ENCODE data around the gene PIAS1. TPM values are rescaled to one million over a fixed set of nuclear protein-coding genes. Genes with fewer than 3 reads are reported as not detected.
A peak's percentile ranks its signal among the peaks of the same experiment; 100 is the strongest.

The PIAS1 gene
- total RNA-seq, 3 donors from 2014 or later (not counting 1 experiment from before 2014, with no cell fraction given) = 94.7 to 103 (median 99.2) TPM

- no peaks in the 10 kb centered on the region for H3K4me1 ChIP-seq (ENCODE audit: control insufficient read depth, insufficient read depth, low read length)
- no peak overlapping the region for H3K27ac ChIP-seq (ENCODE audit: low read length)
- peaks cover 48% of the 10 kb centered on the region for H3K36me3 ChIP-seq (ENCODE audit: control insufficient read depth, insufficient read depth, low read length)
- TF ChIP-seq, protein P1, sequence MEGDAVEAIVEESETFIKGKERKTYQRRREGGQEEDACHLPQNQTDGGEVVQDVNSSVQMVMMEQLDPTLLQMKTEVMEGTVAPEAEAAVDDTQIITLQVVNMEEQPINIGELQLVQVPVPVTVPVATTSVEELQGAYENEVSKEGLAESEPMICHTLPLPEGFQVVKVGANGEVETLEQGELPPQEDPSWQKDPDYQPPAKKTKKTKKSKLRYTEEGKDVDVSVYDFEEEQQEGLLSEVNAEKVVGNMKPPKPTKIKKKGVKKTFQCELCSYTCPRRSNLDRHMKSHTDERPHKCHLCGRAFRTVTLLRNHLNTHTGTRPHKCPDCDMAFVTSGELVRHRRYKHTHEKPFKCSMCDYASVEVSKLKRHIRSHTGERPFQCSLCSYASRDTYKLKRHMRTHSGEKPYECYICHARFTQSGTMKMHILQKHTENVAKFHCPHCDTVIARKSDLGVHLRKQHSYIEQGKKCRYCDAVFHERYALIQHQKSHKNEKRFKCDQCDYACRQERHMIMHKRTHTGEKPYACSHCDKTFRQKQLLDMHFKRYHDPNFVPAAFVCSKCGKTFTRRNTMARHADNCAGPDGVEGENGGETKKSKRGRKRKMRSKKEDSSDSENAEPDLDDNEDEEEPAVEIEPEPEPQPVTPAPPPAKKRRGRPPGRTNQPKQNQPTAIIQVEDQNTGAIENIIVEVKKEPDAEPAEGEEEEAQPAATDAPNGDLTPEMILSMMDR (IDR thresholded peaks at IDR 0.05) = peak; percentile 51
- H3K9me3 ChIP-seq (ENCODE audit: control insufficient read depth, insufficient read depth, low read length) = no peaks in the 10 kb centered on the region
- H3K4me3 Mint-ChIP-seq = no peak overlapping the region
- H3K4me3 ChIP-seq (ENCODE audit: low read length) = no peak overlapping the region
- H3K4me1 Mint-ChIP-seq = peaks cover 7% of the 10 kb centered on the region in 2 donors
- WGBS (ENCODE audit: insufficient coverage) = no CpG with 5 or more reads among the region's 4 CpGs
- peak in 1 of 2 donors; percentile 54 for DNase-seq
- ATAC-seq = no peak
- H3K27me3 Mint-ChIP-seq (ENCODE audit: low read depth in 2 of 2) = no peaks in the 10 kb centered on the region
- no peaks in the 10 kb centered on the region for H3K27me3 ChIP-seq (ENCODE audit: control insufficient read depth, insufficient read depth, low read length)
- peaks cover 6% of the 10 kb centered on the region for H3K36me3 Mint-ChIP-seq
- H3K9me3 Mint-ChIP-seq = no peaks in the 10 kb centered on the region
- intact Hi-C loops (cut with micrococcal nuclease) = loop anchor here (1.0 kb wide), 1 partner anchor 292 kb away; no protein-coding TSS in a partner anchor
- no peak overlapping the region for H3K27ac Mint-ChIP-seq
Measured at GRCh38 chr15:68154923-68155559, 100.9 kb downstream of the PIAS1 start.

DNA sequence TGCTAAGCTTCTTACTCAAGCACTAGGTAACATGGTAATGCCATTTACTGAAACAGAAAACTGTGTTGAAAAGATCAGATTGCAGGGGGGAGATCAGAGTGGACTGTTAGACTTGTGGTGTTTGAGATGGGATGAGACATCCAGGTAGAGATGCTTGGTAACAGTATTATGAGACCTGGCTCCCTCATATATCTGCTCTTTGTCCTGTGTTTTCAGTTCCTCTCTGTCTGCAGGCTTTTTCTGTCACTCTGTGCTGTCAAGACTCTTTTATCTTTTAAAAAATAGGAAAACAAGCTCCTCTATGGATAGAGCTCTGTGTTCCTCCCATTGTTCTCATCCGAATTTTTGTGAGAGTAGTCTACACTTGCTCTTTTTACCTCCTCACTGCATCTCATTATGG, 103.0 kb downstream of the PIAS1 start:
- no peak overlapping the region for H3K27ac Mint-ChIP-seq
- Histone ChIP-seq H3K27me3 (ENCODE audit: control insufficient read depth, insufficient read depth, low read length) (no peaks in the 10 kb centered on the region), H3K4me1 (ENCODE audit: control insufficient read depth, insufficient read depth, low read length) (no peaks in the 10 kb centered on the region), H3K4me3 (ENCODE audit: low read length) (no peak overlapping the region), H3K9me3 (ENCODE audit: control insufficient read depth, insufficient read depth, low read length) (no peaks in the 10 kb centered on the region), H3K27ac (ENCODE audit: low read length) (no peak overlapping the region), H3K36me3 (ENCODE audit: control insufficient read depth, insufficient read depth, low read length) (peaks cover 53% of the 10 kb centered on the region)
- peaks cover 6% of the 10 kb centered on the region for H3K36me3 Mint-ChIP-seq
- H3K9me3 Mint-ChIP-seq = no peaks in the 10 kb centered on the region
- H3K4me1 Mint-ChIP-seq = peaks cover 7% of the 10 kb centered on the region in 2 donors
- no peak overlapping the region for H3K4me3 Mint-ChIP-seq
- TF ChIP-seq, protein P1 (IDR thresholded peaks at IDR 0.05) = no peak
- DNase-seq (no peak), ATAC-seq (no peak)
- intact Hi-C loops (cut with micrococcal nuclease) = no loop called here
- no CpG with 5 or more reads among the region's 1 CpG for WGBS (ENCODE audit: insufficient coverage)
- no peaks in the 10 kb centered on the region for H3K27me3 Mint-ChIP-seq (ENCODE audit: low read depth in 2 of 2)

DNA sequence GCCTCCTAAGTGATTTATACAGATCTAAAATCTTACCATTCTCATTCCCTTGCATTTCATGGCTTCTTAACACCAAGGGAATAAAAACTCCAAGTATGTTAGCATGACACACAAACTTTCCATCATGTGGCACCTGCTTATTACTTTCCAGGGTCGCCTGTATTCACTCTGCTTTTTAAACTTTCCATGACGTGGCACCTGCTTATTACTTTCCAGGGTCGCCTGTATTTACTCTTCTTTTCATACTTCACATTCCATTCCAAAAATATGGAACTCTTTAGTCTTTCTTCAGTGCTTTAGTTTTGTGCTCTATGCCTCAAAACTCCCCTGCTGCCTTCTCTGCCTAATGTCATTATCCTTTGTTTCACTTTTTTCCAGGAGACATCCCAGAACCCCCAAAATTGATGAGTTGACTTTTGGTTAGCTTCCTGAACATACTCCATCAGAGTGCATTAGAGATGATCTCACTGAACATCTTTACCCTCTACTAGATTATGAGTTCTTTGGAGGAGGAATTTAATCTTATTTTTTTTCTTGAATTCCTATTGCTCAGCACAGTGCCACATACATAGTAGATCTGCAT, 104.0 kb downstream of the PIAS1 start:
- Histone ChIP-seq H3K9me3 (ENCODE audit: control insufficient read depth, insufficient read depth, low read length) (no peaks in the 10 kb centered on the region), H3K4me1 (ENCODE audit: control insufficient read depth, insufficient read depth, low read length) (no peaks in the 10 kb centered on the region), H3K27ac (ENCODE audit: low read length) (no peak overlapping the region), H3K36me3 (ENCODE audit: control insufficient read depth, insufficient read depth, low read length) (peaks cover 57% of the 10 kb centered on the region), H3K27me3 (ENCODE audit: control insufficient read depth, insufficient read depth, low read length) (no peaks in the 10 kb centered on the region), H3K4me3 (ENCODE audit: low read length) (no peak overlapping the region)
- Mint-ChIP-seq H3K9me3 (no peaks in the 10 kb centered on the region), H3K4me3 (no peak overlapping the region), H3K27ac (no peak overlapping the region), H3K36me3 (peaks cover 6% of the 10 kb centered on the region), H3K4me1 (no peaks in the 10 kb centered on the region), H3K27me3 (ENCODE audit: low read depth in 2 of 2) (no peaks in the 10 kb centered on the region)
- ATAC-seq (no peak), DNase-seq (no peak)
- TF ChIP-seq, protein P1 (IDR thresholded peaks at IDR 0.05) = no peak
- intact Hi-C loops (cut with micrococcal nuclease) = no loop called here
- WGBS (ENCODE audit: insufficient coverage) = 94% methylated on average over 3 of the region's 3 CpGs
